ENCODE measurements around the gene TASL.

GRCh38 chrX:30620125-30620524 is 42.6 kb upstream of the TASL start:
- no peak for TF ChIP-seq POLR2AphosphoS5 (IDR thresholded peaks at IDR 0.05; ENCODE audit: insufficient read depth in 1 of 2, low read depth in 1 of 2)
- TF ChIP-seq, protein P1, sequence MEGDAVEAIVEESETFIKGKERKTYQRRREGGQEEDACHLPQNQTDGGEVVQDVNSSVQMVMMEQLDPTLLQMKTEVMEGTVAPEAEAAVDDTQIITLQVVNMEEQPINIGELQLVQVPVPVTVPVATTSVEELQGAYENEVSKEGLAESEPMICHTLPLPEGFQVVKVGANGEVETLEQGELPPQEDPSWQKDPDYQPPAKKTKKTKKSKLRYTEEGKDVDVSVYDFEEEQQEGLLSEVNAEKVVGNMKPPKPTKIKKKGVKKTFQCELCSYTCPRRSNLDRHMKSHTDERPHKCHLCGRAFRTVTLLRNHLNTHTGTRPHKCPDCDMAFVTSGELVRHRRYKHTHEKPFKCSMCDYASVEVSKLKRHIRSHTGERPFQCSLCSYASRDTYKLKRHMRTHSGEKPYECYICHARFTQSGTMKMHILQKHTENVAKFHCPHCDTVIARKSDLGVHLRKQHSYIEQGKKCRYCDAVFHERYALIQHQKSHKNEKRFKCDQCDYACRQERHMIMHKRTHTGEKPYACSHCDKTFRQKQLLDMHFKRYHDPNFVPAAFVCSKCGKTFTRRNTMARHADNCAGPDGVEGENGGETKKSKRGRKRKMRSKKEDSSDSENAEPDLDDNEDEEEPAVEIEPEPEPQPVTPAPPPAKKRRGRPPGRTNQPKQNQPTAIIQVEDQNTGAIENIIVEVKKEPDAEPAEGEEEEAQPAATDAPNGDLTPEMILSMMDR (IDR thresholded peaks at IDR 0.05), result no peak
- TF ChIP-seq POLR2A (IDR thresholded peaks at IDR 0.05), result no peak
